GM12878 (cell line): ENCODE results near the gene SELENOM. TPM values are rescaled to one million over a fixed set of nuclear protein-coding genes. Genes with fewer than 3 reads are reported as not detected.

Experiments
- ATAC-seq: fragments of 200-7000 bp; cut with Tn5 transposase; 3 replicates; pipeline ENCODE4 v1.9.1; 2020; ENCODE audit warnings: mild to moderate bottlenecking, moderate library complexity
- BruUV-seq: library from RNA; stranded (reverse); fragments of 400-500 nt; replicated peaks from 2 replicates; lab custom pipeline; 2021; lab: Mats Ljungman, UMichigan
- CTCF ChIA-PET: fragments of 300-600 bp; sonication (Branson Sonifier 250); formaldehyde crosslinking; extraction: SDS; loops from one replicate; lab custom pipeline; 2021; ENCODE audit warnings: inconsistent platforms; lab: Yijun Ruan, JAX
- POLR2A ChIA-PET: fragments of 350-600 bp; formaldehyde crosslinking; extraction: SDS; loops from one replicate; lab custom pipeline; 2021; ENCODE audit warnings: inconsistent platforms; lab: Charles Lee
- RAD21 ChIA-PET: fragments of 300-600 bp; sonication (Branson Sonifier 250); formaldehyde crosslinking; loops from one replicate; lab custom pipeline; 2023; ENCODE audit warnings: antibody characterized with exemption; ENCODE audit not compliant: unreplicated experiment; lab: Charles Lee
- SMC1A ChIA-PET: fragments of 300-600 bp; sonication (Branson Sonifier 250); formaldehyde crosslinking; loops from one replicate; lab custom pipeline; 2023; ENCODE audit not compliant: unreplicated experiment, uncharacterized antibody; lab: Charles Lee
- DNase-seq: peaks from one replicate; pipeline ENCODE4 v3.0.0-alpha.2; 2011; ENCODE audit warnings: low read depth, low spot score
- FAIRE-seq: peaks from 3 replicates; lab custom pipeline; 2011; peaks lifted over from hg19 to GRCh38; lab: Jason Lieb, UNC
- H2AFZ ChIP-seq: 2 replicates; pipeline ENCODE4 v1.6.0; 2011; ENCODE audit warnings: low read depth, low read length, control low read depth; ENCODE audit not compliant: control insufficient read depth
- H3K27ac ChIP-seq: 2 replicates; pipeline ENCODE4 v1.5.1; 2011; ENCODE audit warnings: control low read depth; ENCODE audit not compliant: control insufficient read depth, insufficient read depth
- H3K27me3 ChIP-seq, 2 experiments: replicated peaks in 1 of 2; 2 replicates each; pipeline versions ENCODE4 v1.6.0 to v1.6.1; 2011; ENCODE audit warnings: low read length in 1 of 2; ENCODE audit not compliant: control insufficient read depth in 2 of 2, insufficient read depth in 2 of 2
- H3K36me3 ChIP-seq, 2 experiments: 2 replicates each; pipeline ENCODE4 v1.5.1; 2011; ENCODE audit warnings: low read length in 1 of 2; ENCODE audit not compliant: control insufficient read depth in 2 of 2, insufficient read depth in 2 of 2
- H3K4me1 ChIP-seq: 2 replicates; pipeline ENCODE4 v1.6.1; 2011; ENCODE audit warnings: mild to moderate bottlenecking, low read length, moderate library complexity, mixed read lengths; ENCODE audit not compliant: control insufficient read depth, insufficient read depth
- H3K4me2 ChIP-seq: 2 replicates; pipeline ENCODE4 v1.6.0; 2011; ENCODE audit warnings: control low read depth; ENCODE audit not compliant: control insufficient read depth, insufficient read depth
- H3K4me3 ChIP-seq: fragments of 200-600 bp; sonication (generic); 2 replicates; pipeline ENCODE4 v1.5.1; 2016
- H3K79me2 ChIP-seq: 2 replicates; pipeline ENCODE4 v1.6.0; 2011; ENCODE audit warnings: low read length; ENCODE audit not compliant: control insufficient read depth, insufficient read depth
- H3K9ac ChIP-seq: 2 replicates; pipeline ENCODE4 v1.8.0; 2011; ENCODE audit warnings: low read length, control low read depth, mixed read lengths; ENCODE audit not compliant: control insufficient read depth, insufficient read depth
- H3K9me3 ChIP-seq: replicated peaks from 3 replicates; pipeline ENCODE4 v1.5.1; 2011; ENCODE audit warnings: mild to moderate bottlenecking, low read length; ENCODE audit not compliant: control insufficient read depth, insufficient read depth
- H4K20me1 ChIP-seq: 2 replicates; pipeline ENCODE4 v1.6.0; 2011; ENCODE audit not compliant: control insufficient read depth, insufficient read depth
- ATF7 ChIP-seq: fragments of 450-650 bp; IDR thresholded peaks from 2 replicates; pipeline ENCODE4 v1.6.1; 2016; ENCODE audit warnings: low read depth, mild to moderate bottlenecking
- E2F4 ChIP-seq: IDR thresholded peaks from 2 replicates; pipeline ENCODE4 v1.6.1; 2012; ENCODE audit warnings: low read depth, low read length, improper control_type of control experiment
- EP300 ChIP-seq, 2 experiments: fragments of 150-350 bp in 1 of 2; IDR thresholded peaks; 2 replicates each; pipeline ENCODE4 v1.6.1; 2011 to 2012; ENCODE audit warnings: low read depth in 2 of 2, low read length in 2 of 2, borderline replicate concordance in 1 of 2, improper control_type of control experiment in 1 of 2, inconsistent platforms in 1 of 2; ENCODE audit not compliant: control insufficient read depth in 1 of 2
- KLF5 ChIP-seq: fragments of 450-650 bp; IDR thresholded peaks from 2 replicates; pipeline ENCODE4 v1.6.1; 2014; ENCODE audit warnings: mild to moderate bottlenecking; ENCODE audit not compliant: partially characterized antibody
- MAX ChIP-seq: IDR thresholded peaks from 2 replicates; pipeline ENCODE4 v1.6.1; 2012; ENCODE audit warnings: low read depth, low read length, improper control_type of control experiment
- NKRF ChIP-seq: fragments of 450-650 bp; conservative IDR thresholded peaks from 2 replicates; pipeline ENCODE4 v1.6.1; 2017; ENCODE audit warnings: mild to moderate bottlenecking, moderate library complexity
- NR2C2 ChIP-seq: IDR thresholded peaks from 2 replicates; pipeline ENCODE4 v1.6.1; 2011; ENCODE audit warnings: borderline replicate concordance, low read depth; ENCODE audit not compliant: control insufficient read depth, insufficient read length
- SREBF2 ChIP-seq: IDR thresholded peaks from 2 replicates; pipeline ENCODE4 v1.6.1; 2012; ENCODE audit warnings: mild to moderate bottlenecking, low read length
- USF1 ChIP-seq: IDR thresholded peaks from 2 replicates; pipeline ENCODE4 v1.6.1; 2011; ENCODE audit warnings: borderline replicate concordance, low read depth, mild to moderate bottlenecking, moderate library complexity, mixed read lengths, low read length; ENCODE audit not compliant: insufficient read depth; ENCODE audit errors: extremely low read length
- ZBTB33 ChIP-seq: fragments of 450-650 bp; IDR thresholded peaks from 2 replicates; pipeline ENCODE4 v1.6.1; 2017; ENCODE audit warnings: mild to moderate bottlenecking
- ZNF384 ChIP-seq: IDR thresholded peaks from 2 replicates; pipeline ENCODE4 v1.6.1; 2012; ENCODE audit warnings: low read depth, mild to moderate bottlenecking, low read length, improper control_type of control experiment, borderline replicate concordance
- ZNF687 ChIP-seq: fragments of 450-650 bp; IDR thresholded peaks from 2 replicates; pipeline ENCODE4 v1.6.1; 2017; ENCODE audit warnings: mild to moderate bottlenecking, moderate library complexity
- WGBS: methylation state at CpG from one replicate; pipeline ENCODE4 v1.1.6; 2016; ENCODE audit warnings: low lambda C conversion rate; ENCODE audit not compliant: insufficient replicate concordance, insufficient coverage; ENCODE audit errors: missing lambda C conversion rate; 5-methylcytosine and 5-hydroxymethylcytosine counted together
- in situ Hi-C: fragments of 300-500 bp; cut with MboI; formaldehyde crosslinking; loops from 9 replicates; pipeline ENCODE4 v1.14.3; 2018; ENCODE audit warnings: mixed read lengths
- intact Hi-C: fragments of 100-400 bp; cut with micrococcal nuclease; formaldehyde crosslinking; loops from one replicate; pipeline ENCODE4 v1.14.2; 2022; ENCODE audit not compliant: unreplicated experiment
- polyA plus RNA-seq, 11 experiments: library from polyadenylated mRNA; depleted of rRNA in 4 of 11; unstranded in 6 of 11; stranded (reverse) in 5 of 11; fragments of >200 nt; fragmentation: Nextera tagmentation in 4 of 11; fragmentation: Illumina TruSeq in 1 of 11; extraction: Ambion mirVana in 4 of 11; extraction: Trizol in 1 of 11; gene quantifications; 1 replicate in 1 of 11; 2 replicates in 10 of 11; pipeline versions ENCODE4 v1.2.1 to v1.2.3, GENCODE V29; 2011 to 2016; ENCODE audit warnings: inconsistent platforms in 2 of 11, missing spikeins in 2 of 11, low read depth in 1 of 11
- total RNA-seq, 4 experiments: library from RNA; depleted of rRNA in 3 of 4; stranded (reverse); fragments of >200 nt in 3 of 4; fragmentation: Illumina TruSeq in 1 of 4; extraction: Trizol in 1 of 4; gene quantifications; 2 replicates each; pipeline versions ENCODE4 v1.2.1 to v1.2.3, GENCODE V29; 2013 to 2021

Gene SELENOM
- total and polyA plus RNA-seq, 10 of the 15 experiments (the other 5 are each of a cell fraction or from before 2014, with no cell fraction given) = 0.80 to 8.3 (median 2.0) TPM

GRCh38 chr22:31120642-31121041 is 13.3 kb upstream of the SELENOM start (continued):
- TF ChIP-seq ZNF687 = no peak
- TF ChIP-seq MAX = no peak
- TF ChIP-seq SREBF2 = no peak
- no peak for TF ChIP-seq USF1

- FAIRE-seq (no peak), DNase-seq (no peak), ATAC-seq (no peak)
- WGBS = 24% methylated on average over 4 of the region's 5 CpGs
- no peaks in the 10 kb centered on the region for H3K27me3 ChIP-seq
- H3K4me3 ChIP-seq = no peak overlapping the region
- no peak overlapping the region for H3K27ac ChIP-seq
- H2AFZ ChIP-seq = no peak overlapping the region
- no peak overlapping the region for H3K9ac ChIP-seq
- CTCF ChIA-PET = no interaction called here
- no peaks in the 10 kb centered on the region for H3K4me1 ChIP-seq
- no peaks in the 10 kb centered on the region for H3K36me3 ChIP-seq
- SMC1A ChIA-PET = no interaction called here
- no peaks in the 10 kb centered on the region for H3K9me3 ChIP-seq
- intact Hi-C loops = no loop called here
- no peak overlapping the region for H3K4me2 ChIP-seq
- no peaks in the 10 kb centered on the region for H4K20me1 ChIP-seq
- RAD21 ChIA-PET = no interaction called here
- BruUV-seq = no TSS peak
- POLR2A ChIA-PET = no interaction called here
- no peaks in the 10 kb centered on the region for H3K79me2 ChIP-seq
- in situ Hi-C loops = no loop called here
- no peak for TF ChIP-seq ATF7
- TF ChIP-seq KLF5 = no peak
- TF ChIP-seq NR2C2 = no peak
- TF ChIP-seq EP300 (IDR thresholded peaks at IDR 0.05; ENCODE audit: borderline replicate concordance in 1 of 2, control insufficient read depth in 1 of 2, low read depth in 2 of 2, low read length in 2 of 2) = no peak
- no peak for TF ChIP-seq E2F4
- no peak for TF ChIP-seq ZNF384
- no peak for TF ChIP-seq ZBTB33
- no peak for TF ChIP-seq NKRF
These were observed 12.9 kb upstream of the SELENOM start for GRCh38 chr22:31120230-31120629.
